ENCODE data around the gene PPM1A.

PPM1A gene

GRCh38 chr14:60220917-60221316 is 28.1 kb upstream of the PPM1A start:
- H3K9me3 Mint-ChIP-seq = no peaks in the 10 kb centered on the region

GRCh38 chr14:60221457-60221856 is 27.6 kb upstream of the PPM1A start:
- H3K27ac Mint-ChIP-seq = no peak overlapping the region
- no peaks in the 10 kb centered on the region for H3K9me3 Mint-ChIP-seq
- no peaks in the 10 kb centered on the region for H3K36me3 Mint-ChIP-seq (ENCODE audit: low read depth)
- no peaks in the 10 kb centered on the region for H3K27me3 Mint-ChIP-seq (ENCODE audit: low read depth)
- no peak overlapping the region for H3K4me3 Mint-ChIP-seq
- no peak for TF ChIP-seq CTCF (IDR thresholded peaks at IDR 0.05; ENCODE audit: unreplicated experiment in 3 of 3)
- no peaks in the 10 kb centered on the region for H3K4me1 Mint-ChIP-seq

More at GRCh38 chr14:60220917-60221316, 28.1 kb upstream of the PPM1A start:
- no peaks in the 10 kb centered on the region for H3K4me1 Mint-ChIP-seq
- TF ChIP-seq CTCF (IDR thresholded peaks at IDR 0.05; ENCODE audit: unreplicated experiment in 3 of 3) = no peak
- H3K27ac Mint-ChIP-seq = no peak overlapping the region
- H3K4me3 Mint-ChIP-seq = no peak overlapping the region
- H3K36me3 Mint-ChIP-seq (ENCODE audit: low read depth) = no peaks in the 10 kb centered on the region
- no peaks in the 10 kb centered on the region for H3K27me3 Mint-ChIP-seq (ENCODE audit: low read depth)

GRCh38 chr14:60222820-60223219 is 26.2 kb upstream of the PPM1A start:
- Mint-ChIP-seq H3K9me3 (no peaks in the 10 kb centered on the region), H3K27ac (no peak overlapping the region), H3K27me3 (ENCODE audit: low read depth) (no peaks in the 10 kb centered on the region), H3K4me3 (no peak overlapping the region), H3K4me1 (no peaks in the 10 kb centered on the region), H3K36me3 (ENCODE audit: low read depth) (no peaks in the 10 kb centered on the region)
- no peak for TF ChIP-seq CTCF (IDR thresholded peaks at IDR 0.05; ENCODE audit: unreplicated experiment in 3 of 3)

- Mint-ChIP-seq H3K9me3 (no peaks in the 10 kb centered on the region), H3K4me3 (no peak overlapping the region), H3K27ac (no peak overlapping the region), H3K36me3 (ENCODE audit: low read depth) (no peaks in the 10 kb centered on the region), H3K27me3 (ENCODE audit: low read depth) (no peaks in the 10 kb centered on the region), H3K4me1 (no peaks in the 10 kb centered on the region)
- no peak for TF ChIP-seq CTCF (IDR thresholded peaks at IDR 0.05; ENCODE audit: unreplicated experiment in 3 of 3)
Measured at GRCh38 chr14:60225265-60225664, 23.8 kb upstream of the PPM1A start.

GRCh38 chr14:60226298-60226697 is 22.7 kb upstream of the PPM1A start:
- H3K27me3 Mint-ChIP-seq (ENCODE audit: low read depth) = no peaks in the 10 kb centered on the region
- no peaks in the 10 kb centered on the region for H3K4me1 Mint-ChIP-seq
- no peak overlapping the region for H3K27ac Mint-ChIP-seq
- TF ChIP-seq CTCF (IDR thresholded peaks at IDR 0.05; ENCODE audit: unreplicated experiment in 3 of 3) = no peak
- peaks cover under 1% of the 10 kb centered on the region for H3K9me3 Mint-ChIP-seq
- no peak overlapping the region for H3K4me3 Mint-ChIP-seq
- H3K36me3 Mint-ChIP-seq (ENCODE audit: low read depth) = no peaks in the 10 kb centered on the region

GRCh38 chr14:60227291-60227690 is 21.7 kb upstream of the PPM1A start:
- Mint-ChIP-seq H3K4me3 (no peak overlapping the region), H3K4me1 (no peaks in the 10 kb centered on the region), H3K9me3 (peaks cover 6% of the 10 kb centered on the region), H3K27me3 (ENCODE audit: low read depth) (no peaks in the 10 kb centered on the region), H3K27ac (no peak overlapping the region), H3K36me3 (ENCODE audit: low read depth) (no peaks in the 10 kb centered on the region)
- no peak for TF ChIP-seq CTCF (IDR thresholded peaks at IDR 0.05; ENCODE audit: unreplicated experiment in 3 of 3)

Measured in nephron (organoid).